Sciatic nerve (tissue), 2 donors: ENCODE results near the gene C19orf38. TPM values are rescaled to one million over a fixed set of nuclear protein-coding genes. Genes with fewer than 3 reads are reported as not detected.

ENCODE experiments used
- ATAC-seq: fragments of 200-7000 bp; cut with Tn5 transposase; one replicate; pipeline ENCODE4 v1.9.1; 2020; ENCODE audit warnings: mild to moderate bottlenecking, moderate library complexity
- DNase-seq: peaks from one replicate; pipeline ENCODE4 v3.0.0-alpha.2; 2020; ENCODE audit warnings: low spot score
- intact Hi-C: fragments of 100-400 bp; cut with DNase I; formaldehyde crosslinking; loops from one replicate; pipeline ENCODE4 v1.14.2; 2022
- total RNA-seq: library from RNA; stranded (reverse); fragmentation: NEBNext Ultra II Directional; extraction: Animal tissue kit (Norgen Biotek cat#: 25700); gene quantifications from one replicate; pipeline ENCODE4 v1.2.1, GENCODE V29; 2021
- donor health status: DM: no; HTN: no; CAD: no.
- donor health status: DM: no; HTN: no; CAD: no.

C19orf38 gene, protein sequence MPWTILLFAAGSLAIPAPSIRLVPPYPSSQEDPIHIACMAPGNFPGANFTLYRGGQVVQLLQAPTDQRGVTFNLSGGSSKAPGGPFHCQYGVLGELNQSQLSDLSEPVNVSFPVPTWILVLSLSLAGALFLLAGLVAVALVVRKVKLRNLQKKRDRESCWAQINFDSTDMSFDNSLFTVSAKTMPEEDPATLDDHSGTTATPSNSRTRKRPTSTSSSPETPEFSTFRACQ
- total RNA-seq = 2.7 TPM

GRCh38 chr19:10848230-10848856 lies at the start of gene C19orf38:
C19orf38 (plus strand) TSS chr19:10848415; CDS start chr19:10848509, 94 bp downstream.
- intact Hi-C loops = no loop called here
- no peak for DNase-seq
- peak; percentile 50 for ATAC-seq

DNA sequence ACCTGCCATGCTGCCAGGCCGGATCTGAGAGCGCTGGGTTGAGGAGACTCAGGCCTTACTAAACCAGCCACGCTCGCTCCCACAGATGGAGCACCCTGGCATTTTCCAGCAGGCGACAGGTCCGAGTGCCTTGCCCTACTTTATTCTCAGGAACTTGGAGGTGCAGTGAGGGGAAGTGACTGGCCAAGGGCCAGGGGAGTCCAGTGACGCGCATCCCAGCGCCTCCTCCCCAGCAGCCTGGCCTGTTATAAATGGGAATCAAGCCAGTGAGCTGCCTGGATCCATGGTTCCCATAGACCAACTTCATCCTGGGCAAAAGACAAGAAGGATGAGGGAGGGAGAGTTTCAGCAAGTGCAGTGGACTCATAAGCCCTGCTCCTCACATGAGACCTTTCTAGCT lies 47.7 kb upstream of the C19orf38 start:
- intact Hi-C loops = no loop called here
- DNase-seq (no peak), ATAC-seq (no peak)

GRCh38 chr19:10802479-10802878 lies 45.7 kb upstream of the C19orf38 start:
- ATAC-seq = no peak

GRCh38 chr19:10803252-10803651 lies 45.0 kb upstream of the C19orf38 start:
- ATAC-seq (no peak), DNase-seq (no peak)
- intact Hi-C loops = no loop called here

More at GRCh38 chr19:10802479-10802878, 45.7 kb upstream of the C19orf38 start:
- DNase-seq = no peak
- intact Hi-C loops = no loop called here

GRCh38 chr19:10805065-10805757 lies 43.0 kb upstream of the C19orf38 start:
- no peak for ATAC-seq
- intact Hi-C loops = no loop called here
- DNase-seq = no peak

GRCh38 chr19:10805758-10806247 lies 42.4 kb upstream of the C19orf38 start:
- ATAC-seq = no peak
- no peak for DNase-seq
- intact Hi-C loops = no loop called here

- DNase-seq (no peak), ATAC-seq (peak; percentile 24)
- intact Hi-C loops = no loop called here
Observed at GRCh38 chr19:10808937-10809649, 39.1 kb upstream of the C19orf38 start.

DNA sequence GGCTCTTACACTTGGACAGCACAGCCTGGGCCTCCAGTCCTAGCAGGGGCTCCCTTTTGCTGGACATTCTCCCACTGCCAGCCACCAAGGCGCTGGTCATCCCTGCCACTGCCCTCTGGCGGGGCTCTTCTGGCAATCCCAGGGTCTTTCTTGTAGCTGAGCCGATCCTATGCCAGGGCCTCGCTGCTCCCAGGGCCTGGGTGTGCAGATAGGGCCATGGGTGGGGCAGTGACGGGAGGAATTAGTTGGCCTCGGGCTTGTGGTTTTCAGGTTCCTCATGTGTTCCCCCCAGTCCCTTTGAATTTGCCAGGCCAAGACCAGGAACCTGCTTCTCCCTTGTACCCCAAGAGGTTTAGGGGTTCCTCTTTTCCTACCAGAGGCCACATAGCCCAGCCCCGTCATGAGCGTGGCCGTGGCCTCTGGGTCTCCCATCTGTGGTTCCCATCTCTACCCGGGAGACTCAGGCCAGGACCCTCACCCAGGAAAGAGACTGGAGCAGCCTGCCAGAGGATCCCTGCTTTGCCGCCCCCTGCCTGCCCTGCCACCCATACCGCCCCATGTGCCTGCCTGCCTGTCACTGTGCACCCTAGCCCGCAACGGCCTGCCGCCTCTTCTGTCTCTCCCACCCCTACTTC lies 38.4 kb upstream of the C19orf38 start:
- intact Hi-C loops = no loop called here
- ATAC-seq (peak; percentile 9), DNase-seq (no peak)

GRCh38 chr19:10811391-10812111 lies 36.7 kb upstream of the C19orf38 start:
- DNase-seq (no peak), ATAC-seq (no peak)
- intact Hi-C loops = no loop called here

DNA sequence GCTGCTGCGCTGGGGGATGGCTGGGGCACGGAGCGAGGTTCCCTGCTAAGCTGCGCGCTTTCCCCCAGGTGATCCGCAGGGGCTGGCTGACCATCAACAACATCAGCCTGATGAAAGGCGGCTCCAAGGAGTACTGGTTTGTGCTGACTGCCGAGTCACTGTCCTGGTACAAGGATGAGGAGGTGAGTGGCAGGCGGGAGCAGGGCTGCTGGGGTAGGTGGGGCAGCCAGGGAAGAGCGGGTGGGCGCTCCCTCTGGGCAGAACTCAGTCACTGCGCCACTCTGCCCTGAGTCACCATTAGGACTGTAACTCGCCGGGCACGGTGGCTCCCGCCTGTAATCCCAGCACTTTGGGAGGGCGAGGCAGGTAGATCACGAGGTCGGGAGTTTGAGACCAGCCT lies 36.0 kb upstream of the C19orf38 start:
- DNase-seq (no peak), ATAC-seq (no peak)
- intact Hi-C loops = no loop called here

GRCh38 chr19:10812902-10813404 lies 35.3 kb upstream of the C19orf38 start:
- intact Hi-C loops = no loop called here
- ATAC-seq (peak; percentile 54), DNase-seq (no peak)

- DNase-seq = no peak
- intact Hi-C loops = no loop called here
- no peak for ATAC-seq
Observed at GRCh38 chr19:10815007-10815536, 33.1 kb upstream of the C19orf38 start.

DNA sequence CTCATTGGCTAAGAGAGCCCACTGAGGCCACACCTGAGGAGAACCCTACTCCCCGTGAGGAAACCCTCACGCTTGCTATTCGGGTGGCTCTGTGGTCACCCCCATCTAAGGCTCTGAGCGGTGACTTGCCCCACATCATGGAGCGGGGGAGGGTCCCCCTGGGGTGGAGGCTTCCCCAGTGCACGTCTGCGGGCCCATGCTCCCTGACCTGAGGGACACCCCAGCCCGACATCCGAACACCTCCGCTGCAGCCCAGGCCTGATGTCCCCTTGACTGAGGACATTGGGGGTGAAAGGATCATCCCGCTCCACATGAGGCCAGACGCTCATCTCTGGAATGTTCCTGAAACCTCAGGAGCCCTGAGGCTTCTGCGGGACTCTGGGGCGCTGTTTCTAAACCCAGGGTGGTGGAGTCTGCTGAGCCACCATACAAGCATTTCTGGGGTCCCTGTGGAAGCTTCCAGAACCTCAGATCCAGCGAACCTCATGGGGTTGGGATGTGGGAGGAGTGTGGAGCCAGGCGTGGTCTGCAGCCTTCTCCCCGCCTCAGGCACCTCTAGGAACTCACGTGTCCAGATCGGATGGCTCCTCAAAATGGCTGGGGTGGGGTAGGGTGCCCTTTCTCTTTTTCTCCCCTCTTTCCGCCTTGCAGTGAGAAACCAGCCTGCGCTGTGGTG lies 32.1 kb upstream of the C19orf38 start:
- intact Hi-C loops = no loop called here
- ATAC-seq (peak; percentile 33), DNase-seq (no peak)

DNA sequence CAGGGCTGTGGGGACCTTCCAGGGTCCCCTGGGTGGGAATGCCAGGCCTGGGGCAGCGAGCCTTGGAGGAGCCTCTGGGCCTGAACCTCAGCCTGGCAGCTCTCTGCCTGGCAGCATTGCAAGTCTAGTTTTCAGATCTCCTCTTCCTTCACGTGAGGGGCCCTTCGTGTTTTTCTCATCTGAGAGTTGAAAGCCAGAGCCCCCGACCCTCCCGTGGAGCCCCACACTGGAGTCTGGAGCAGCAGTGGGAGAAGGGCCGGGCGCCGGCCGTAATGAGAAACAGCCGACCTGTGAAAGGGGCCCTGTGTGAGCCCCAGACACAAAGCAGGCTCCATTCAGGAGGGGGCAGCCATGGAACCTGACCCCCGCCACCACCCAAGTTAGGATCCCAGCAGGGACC lies 31.5 kb upstream of the C19orf38 start:
- intact Hi-C loops = no loop called here
- DNase-seq (no peak), ATAC-seq (peak; percentile 0)

- intact Hi-C loops = no loop called here
- DNase-seq (peak; percentile 89), ATAC-seq (peak; percentile 90)
Observed at GRCh38 chr19:10817291-10818038, 30.8 kb upstream of the C19orf38 start.

GRCh38 chr19:10818301-10819123 lies 29.7 kb upstream of the C19orf38 start:
- intact Hi-C loops = no loop called here
- ATAC-seq (no peak), DNase-seq (no peak)
